HG02840 (cell line): Measurements from ENCODE around the gene FAM25C.
"Not testable (repeated sequence)": the region's sequence is repeated elsewhere in the genome, so short reads cannot be mapped to it uniquely, and the experiment has no call there.

Experiments
- ATAC-seq: cut with Tn5 transposase; IDR thresholded peaks from one replicate; pipeline ENCODE4 v1.9.1; 2021; ENCODE audit warnings: mild to moderate bottlenecking, moderate library complexity, moderate number of reproducible peaks; ENCODE audit not compliant: unreplicated experiment, low FRiP score

The FAM25C gene

DNA sequence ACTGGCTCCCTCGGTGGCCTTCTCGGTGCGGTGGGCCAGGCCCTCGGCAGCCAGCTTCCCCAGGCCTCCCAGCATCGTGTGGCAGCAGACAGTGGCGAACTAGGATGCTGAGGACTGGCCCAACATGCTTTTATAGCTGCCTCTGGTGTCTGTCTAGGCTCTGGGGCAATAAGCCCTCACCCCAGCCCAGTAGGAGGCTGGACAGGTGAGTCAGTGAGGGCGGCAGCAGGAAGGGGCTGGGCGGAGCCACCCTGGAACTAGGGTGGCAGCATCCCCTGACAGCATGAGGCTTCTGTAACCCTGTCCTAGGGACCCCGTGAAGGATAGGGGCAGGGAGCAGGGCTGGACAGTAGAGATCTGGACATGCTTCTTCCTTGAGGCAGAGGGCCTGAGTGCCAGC, at the start of gene FAM25C:
Gene FAM25C, minus strand, starts transcription at position 101 of the 400 bp plus-strand sequence. Its CDS starts 26 bp downstream, at position 75.
- not testable (repeated sequence) for ATAC-seq

GRCh38 chr10:48044557-48044956, 45.0 kb upstream of the FAM25C start:
- not testable (repeated sequence) for ATAC-seq

DNA sequence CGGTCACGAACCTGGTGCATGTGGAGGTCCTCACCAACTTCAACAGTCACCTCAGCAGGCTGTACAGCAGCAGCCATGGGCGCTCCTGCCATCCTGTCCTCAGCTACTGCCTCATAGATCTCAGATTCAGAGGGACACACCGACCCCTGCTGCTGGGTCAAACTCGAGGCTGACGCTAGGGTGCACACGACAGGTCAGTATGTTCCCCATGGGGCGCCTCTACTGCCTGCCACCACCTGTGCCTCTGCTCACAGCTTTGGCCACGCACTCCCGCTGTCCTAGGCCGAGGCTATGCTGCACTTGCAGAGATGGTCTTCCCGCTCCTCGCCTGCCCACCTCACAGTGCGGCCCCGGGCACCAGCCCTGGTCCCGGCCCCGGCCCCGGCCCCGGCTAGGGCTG, 31.8 kb upstream of the FAM25C start:
- ATAC-seq, result not testable (repeated sequence)

DNA sequence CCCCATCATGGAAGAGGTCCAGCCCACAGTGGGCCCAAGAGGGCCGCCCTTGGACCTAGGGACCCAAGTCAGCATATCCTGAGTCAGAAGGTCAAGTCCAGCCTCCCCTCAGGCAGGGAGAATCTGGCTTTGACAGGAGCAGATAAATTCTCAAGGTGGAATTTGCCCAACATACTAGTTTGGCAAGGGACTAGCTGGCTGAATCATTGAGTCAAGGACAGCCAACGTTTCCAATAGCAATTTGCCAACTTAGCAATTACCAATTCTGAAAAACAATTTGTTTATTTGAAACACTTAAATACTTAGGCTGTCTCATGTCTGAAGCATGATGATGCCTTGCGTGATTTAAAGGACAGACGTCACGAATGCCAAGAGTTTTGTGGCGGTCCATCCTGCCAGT, 2.7 kb upstream of the FAM25C start:
- ATAC-seq, result not testable (repeated sequence)

GRCh38 chr10:47994045-47994444, 5.5 kb downstream of the FAM25C start:
- not testable (repeated sequence) for ATAC-seq

DNA sequence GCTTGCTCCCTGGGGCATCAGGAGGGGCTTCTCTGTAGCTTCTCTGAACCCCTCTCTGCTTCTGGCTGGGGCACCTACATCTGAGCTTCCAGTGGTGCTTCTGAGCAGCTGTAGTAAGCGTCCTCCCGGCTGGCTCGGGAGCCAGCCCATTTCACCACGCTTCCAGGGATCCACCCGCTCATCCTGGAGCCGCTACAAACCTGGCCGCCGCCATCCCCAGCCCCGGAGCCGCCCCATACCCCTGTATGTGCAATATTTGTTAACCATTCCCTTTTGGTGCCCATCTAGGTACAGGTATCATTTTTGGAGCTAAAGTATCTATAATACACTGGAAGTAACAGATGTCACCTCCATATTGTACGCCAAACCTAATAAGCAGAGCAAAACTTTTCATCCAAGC, 7.0 kb downstream of the FAM25C start:
- not testable (repeated sequence) for ATAC-seq

DNA sequence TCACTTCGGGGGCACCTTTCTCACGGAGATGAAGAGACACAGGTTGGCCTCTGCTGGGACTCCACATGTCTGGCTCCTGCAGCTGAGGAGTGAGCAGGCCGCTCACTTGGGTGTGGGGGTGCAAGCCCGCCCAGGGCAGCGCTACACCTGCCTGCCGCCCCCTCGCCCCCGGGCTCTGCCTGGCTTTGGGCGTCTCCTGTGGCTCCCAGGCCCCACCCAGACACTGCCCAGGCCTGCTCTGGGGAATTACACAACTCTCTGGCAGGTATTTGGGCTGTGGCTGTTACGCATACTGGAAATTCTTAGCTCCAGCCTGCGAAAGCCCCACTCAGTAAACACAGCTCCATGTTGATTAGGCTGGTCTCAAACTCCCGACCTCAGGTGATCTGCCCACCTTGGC, 7.9 kb downstream of the FAM25C start:
- not testable (repeated sequence) for ATAC-seq

DNA sequence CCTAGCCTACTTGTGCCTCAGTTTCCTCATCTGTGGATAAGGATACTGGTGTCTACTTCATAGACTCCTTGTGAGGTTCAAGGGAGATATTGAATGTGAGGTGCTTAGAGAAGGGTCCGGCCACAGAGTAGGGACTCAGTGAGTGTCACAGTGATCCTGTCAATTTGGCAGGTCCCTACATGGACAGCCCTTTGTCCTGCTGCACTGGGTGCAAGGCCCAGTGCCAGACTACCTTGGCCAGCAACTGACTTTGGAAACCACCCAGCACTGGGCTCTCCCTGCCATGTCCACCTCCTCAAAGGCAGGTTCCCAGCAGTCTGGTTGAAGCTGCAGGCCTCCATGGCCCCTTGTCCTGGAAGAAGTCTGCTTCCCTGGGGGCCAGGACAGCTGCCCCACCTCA, 9.5 kb downstream of the FAM25C start:
- ATAC-seq, result not testable (repeated sequence)

- not testable (repeated sequence) for ATAC-seq
These were observed 10.0 kb downstream of the FAM25C start for GRCh38 chr10:47989542-47989950.

GRCh38 chr10:47988718-47989541, 10.7 kb downstream of the FAM25C start:
- ATAC-seq, result not testable (repeated sequence)

DNA sequence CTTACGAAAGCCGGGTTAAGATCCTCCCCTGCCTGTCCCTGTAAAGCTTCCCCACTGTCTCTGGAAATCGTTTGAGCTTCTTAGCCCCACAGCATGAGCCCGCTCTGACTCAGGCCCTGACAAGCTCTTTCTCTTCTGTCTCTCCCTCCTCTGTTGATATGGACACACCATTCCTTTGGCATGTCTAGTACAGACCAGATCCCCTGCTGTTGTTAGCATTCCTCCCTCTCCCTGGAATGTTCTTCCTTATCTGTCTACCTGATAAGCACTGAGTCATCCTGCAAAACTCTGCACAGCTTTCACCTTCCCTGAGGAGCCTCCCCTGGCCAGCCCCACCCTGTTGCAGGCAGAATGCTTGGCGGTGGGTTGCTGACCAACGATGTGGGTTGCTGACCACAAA, 11.6 kb downstream of the FAM25C start:
- not testable (repeated sequence) for ATAC-seq

GRCh38 chr10:47986413-47987230, 13.0 kb downstream of the FAM25C start:
- not testable (repeated sequence) for ATAC-seq

- not testable (repeated sequence) for ATAC-seq
These were observed 24.2 kb downstream of the FAM25C start for GRCh38 chr10:47975409-47975808.

DNA sequence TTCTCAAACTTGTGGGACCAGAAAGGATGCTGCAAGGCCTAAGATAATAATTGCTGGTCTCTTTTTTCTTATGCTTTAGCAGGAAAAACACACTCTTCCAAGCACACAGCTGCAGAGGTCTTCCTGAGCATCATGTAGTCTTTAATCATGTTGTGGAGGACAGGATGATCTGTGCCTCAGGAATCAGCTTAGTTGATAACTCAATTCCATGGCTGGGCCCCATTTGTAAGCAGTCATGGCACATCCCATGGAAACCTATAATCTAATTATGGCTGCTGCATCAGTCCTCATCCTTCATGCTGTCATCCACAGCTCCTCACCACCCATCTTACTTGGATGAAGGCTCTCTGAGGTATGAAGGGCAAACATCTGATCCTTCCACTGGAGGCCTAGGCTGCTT, 26.5 kb downstream of the FAM25C start:
- not testable (repeated sequence) for ATAC-seq

DNA sequence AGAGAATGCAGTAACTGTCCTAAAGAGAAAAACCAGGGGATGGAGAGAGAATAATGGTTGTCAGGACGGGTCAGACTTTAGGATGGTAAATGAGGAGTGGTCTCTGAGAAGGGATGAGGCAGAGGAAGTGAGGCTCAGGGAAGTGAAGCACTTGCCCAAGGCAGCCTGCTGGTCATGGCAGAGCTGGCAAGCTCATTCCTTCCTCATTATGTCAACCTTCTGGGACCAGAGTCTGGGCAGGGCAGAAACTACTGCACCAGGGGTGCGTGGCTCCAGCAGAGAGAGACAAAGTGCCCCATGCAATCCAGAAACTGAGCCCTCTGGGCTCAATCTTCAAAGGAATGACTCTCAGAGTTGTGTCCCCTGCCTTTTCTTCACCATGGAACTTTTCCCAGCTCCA, 27.5 kb downstream of the FAM25C start:
- ATAC-seq, result not testable (repeated sequence)

DNA sequence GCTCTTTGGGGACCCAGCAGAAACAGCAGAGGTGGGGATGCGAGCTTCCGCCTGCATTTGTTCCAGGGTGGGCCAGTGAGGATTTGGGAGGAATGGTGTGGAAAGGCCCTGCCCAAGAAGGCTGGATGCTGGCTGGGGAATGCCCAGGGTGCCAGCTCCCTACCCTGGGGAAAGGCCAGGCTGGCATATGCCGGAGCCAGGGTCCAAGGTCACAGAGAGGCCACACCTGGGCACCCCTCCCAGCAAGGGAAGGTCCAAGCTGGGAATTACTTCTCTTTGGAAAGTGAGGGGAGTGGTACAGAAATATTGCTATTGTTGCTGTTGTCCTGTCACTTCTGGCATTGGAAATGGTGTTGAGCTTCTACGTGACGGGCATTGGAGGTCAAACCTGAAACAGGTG, 28.0 kb downstream of the FAM25C start:
- not testable (repeated sequence) for ATAC-seq

DNA sequence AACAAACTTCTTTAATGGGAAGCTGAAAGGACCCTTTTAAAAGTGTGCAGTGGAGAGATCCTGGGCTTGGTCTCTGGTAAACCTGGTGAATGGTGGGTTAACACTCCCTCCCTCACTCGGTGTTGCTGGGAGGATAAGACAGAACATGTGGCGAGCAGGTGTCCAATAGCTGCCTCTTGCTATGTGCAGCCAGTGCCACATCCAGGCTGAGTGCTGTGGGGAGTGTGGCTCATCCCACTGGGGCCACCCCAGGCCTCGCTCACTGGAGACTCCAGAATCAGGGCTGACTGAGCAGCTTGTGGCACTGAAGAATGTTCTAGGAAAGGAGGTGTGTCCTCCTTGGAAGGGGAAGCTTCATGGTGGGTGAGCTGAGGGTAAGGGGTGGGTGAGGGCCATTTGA, 29.5 kb downstream of the FAM25C start:
- ATAC-seq, result not testable (repeated sequence)

DNA sequence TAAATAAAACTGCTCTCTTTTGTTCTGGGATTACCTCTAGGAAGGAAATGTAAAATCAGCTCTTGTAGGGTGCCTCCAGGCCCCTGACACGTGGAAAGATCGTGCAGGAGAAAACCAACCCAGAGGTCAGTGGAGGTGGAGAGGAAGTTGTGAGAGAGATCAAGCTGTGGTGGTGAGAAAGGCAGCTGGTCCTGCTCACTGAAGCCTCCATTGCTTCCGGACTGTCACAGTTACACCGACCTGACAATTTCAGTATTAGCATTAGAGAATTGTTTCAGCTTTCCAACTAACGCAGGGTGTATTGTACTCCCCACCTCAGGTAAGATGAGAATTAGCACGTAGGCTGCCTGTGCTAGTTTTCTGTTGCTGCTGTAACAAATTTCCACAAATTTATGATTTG, 30.6 kb downstream of the FAM25C start:
- not testable (repeated sequence) for ATAC-seq

- not testable (repeated sequence) for ATAC-seq
These were observed 35.1 kb downstream of the FAM25C start for GRCh38 chr10:47964280-47965063.

DNA sequence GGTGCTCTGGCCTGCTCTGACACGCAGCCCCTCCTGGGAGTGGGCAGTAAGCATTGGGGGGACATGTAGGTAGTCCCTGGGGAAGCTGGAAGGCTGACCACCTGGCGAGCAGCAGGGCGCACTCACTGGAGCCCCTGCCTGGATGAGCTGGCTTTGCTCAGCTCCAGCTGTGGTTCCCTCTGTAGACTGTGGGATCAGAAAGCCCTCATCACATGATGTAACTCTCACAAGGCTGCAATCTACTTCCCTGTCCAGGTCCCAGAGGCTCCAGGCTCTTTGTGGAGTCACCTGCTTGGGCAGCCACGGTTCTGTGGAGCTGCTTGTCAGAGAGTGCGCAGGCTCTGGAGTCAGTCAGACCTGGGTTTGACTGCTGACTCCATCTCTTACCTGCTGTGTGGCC, 36.8 kb downstream of the FAM25C start:
- ATAC-seq, result not testable (repeated sequence)
